HL-60 (cell line): ENCODE results near the gene HPCAL1.

Source experiments
- CTCF ChIP-seq: IDR thresholded peaks from one replicate; pipeline ENCODE4 v1.5.1; 2011; ENCODE audit warnings: low read length, control low read depth, inconsistent platforms; ENCODE audit not compliant: insufficient read depth
- GABPA ChIP-seq: IDR thresholded peaks from 2 replicates; pipeline ENCODE4 v1.6.1; 2012; ENCODE audit warnings: low read depth
- POLR2AphosphoS5 ChIP-seq: IDR thresholded peaks from 2 replicates; pipeline ENCODE4 v1.6.1; 2012; ENCODE audit warnings: low read depth
- REST ChIP-seq: IDR thresholded peaks from 2 replicates; pipeline ENCODE4 v1.6.1; 2012; ENCODE audit warnings: low read depth; ENCODE audit not compliant: insufficient replicate concordance
- SPI1 ChIP-seq: IDR thresholded peaks from 2 replicates; pipeline ENCODE4 v1.6.1; 2012; ENCODE audit warnings: low read depth, mild to moderate bottlenecking, borderline replicate concordance

GRCh38 chr2:10258326-10258725 lies 44.4 kb upstream of the HPCAL1 start:
- no peak for TF ChIP-seq CTCF
- TF ChIP-seq REST = no peak
- no peak for TF ChIP-seq POLR2AphosphoS5
- no peak for TF ChIP-seq GABPA
- TF ChIP-seq SPI1 = no peak
